Ovary (tissue), 9 donors: ENCODE measurements around the gene APOA1. TPM values are rescaled to one million over a fixed set of nuclear protein-coding genes. Genes with fewer than 3 reads are reported as not detected.

Experiments used
- DNase-seq, 5 donors: peaks; one replicate each; pipeline ENCODE4 v3.0.0-alpha.2; 2019 to 2020
- H3K27ac ChIP-seq, 2 donors: fragments of 200-600 bp; one replicate each; pipeline versions ENCODE4 v1.5.1 to v1.8.0; 2019 to 2022
- H3K27me3 ChIP-seq: fragments of 200-600 bp; one replicate; pipeline ENCODE4 v1.8.0; 2022
- H3K36me3 ChIP-seq: fragments of 200-600 bp; sonication (generic); one replicate; pipeline ENCODE4 v1.5.1; 2019
- H3K4me1 ChIP-seq: one replicate; pipeline ENCODE4 v1.8.1; 2013; ENCODE audit warnings: mild to moderate bottlenecking, moderate library complexity; ENCODE audit not compliant: insufficient read depth
- H3K4me3 ChIP-seq: fragments of 200-600 bp; sonication (generic); one replicate; pipeline ENCODE4 v1.5.1; 2017
- H3K9me3 ChIP-seq, 2 donors: fragments of 200-600 bp in 1 of 2; sonication (generic) in 1 of 2; one replicate each; pipeline versions ENCODE4 v1.5.1 to v1.8.1; 2013 to 2019; ENCODE audit warnings: mild to moderate bottlenecking in 1 of 2, moderate library complexity in 1 of 2
- CTCF ChIP-seq, 3 donors: fragments of 450-650 bp in 2 of 3; fragments of 200-600 bp in 1 of 3; IDR thresholded peaks; one replicate each; pipeline versions ENCODE4 v1.5.1 to v1.8.0; 2016 to 2022; ENCODE audit warnings: antibody characterized with exemption in 3 of 3, mild to moderate bottlenecking in 1 of 3
- EP300 ChIP-seq: sonication (generic); formaldehyde crosslinking; IDR thresholded peaks from one replicate; pipeline ENCODE4 v1.6.1; 2017; ENCODE audit warnings: antibody characterized with exemption
- POLR2A ChIP-seq: fragments of 450-650 bp; IDR thresholded peaks from one replicate; pipeline ENCODE4 v1.6.1; 2017; ENCODE audit warnings: antibody characterized with exemption, mild to moderate bottlenecking, moderate library complexity
- WGBS, 3 donors: extraction: QIAGEN DNeasy Blood & Tissue Kit in 1 of 3; methylation state at CpG; one replicate each; pipeline versions ENCODE4 v1.1.5 to v1.1.7; 2013 to 2017; 5-methylcytosine and 5-hydroxymethylcytosine counted together
- intact Hi-C, 4 donors: fragments of 100-400 bp; cut with DNase I; formaldehyde crosslinking; loops; one replicate each; pipeline versions ENCODE4 v1.11.0 to v1.15.1; 2022 to 2023
- polyA plus RNA-seq, 2 donors: library from polyadenylated mRNA; stranded (reverse); fragments of 200-250 nt in 1 of 2; fragments of 350-450 nt in 1 of 2; fragmentation: Illumina TruSeq in 1 of 2; extraction: RNeasy Lipid Tissue Mini Kit (QIAGEN cat#74804) in 1 of 2; gene quantifications; one replicate each; pipeline ENCODE4 v1.2.3, GENCODE V29; 2013 to 2014
- total RNA-seq, 7 donors: library from RNA; depleted of rRNA in 2 of 7; stranded (reverse); fragments of >200 nt in 2 of 7; fragmentation: NEBNext Ultra II Directional in 3 of 7; extraction: Animal tissue kit (Norgen Biotek cat#: 25700) in 3 of 7; gene quantifications; one replicate each; pipeline versions ENCODE4 v1.1.0 to v1.2.4, GENCODE V29; 2016 to 2023
- donor health status: DM: no; HTN: no; CAD: no; lungs with moderate emphysema.
- donor health status: DM: no; HTN: no; CAD: no.
- donor health status: Bipolar disorder and iron deficiency.
- donor health status: DM: yes; HTN: yes; CAD: no.
- donor health status: DM: no; HTN: no; CAD: no.
- donor health status: DM: yes; HTN: yes; CAD: no.

The APOA1 gene
- total and polyA plus RNA-seq, 9 donors = 5.3 to 42.8 (median 19.0) TPM

- TF ChIP-seq CTCF (IDR thresholded peaks at IDR 0.05) (no peak), POLR2A (no peak), EP300 (no peak)
- Histone ChIP-seq H3K4me1 (no peaks in the 10 kb centered on the region), H3K27me3 (no peaks in the 10 kb centered on the region), H3K27ac (no peak overlapping the region), H3K9me3 (no peaks in the 10 kb centered on the region), H3K4me3 (no peak overlapping the region), H3K36me3 (no peaks in the 10 kb centered on the region)
- 88 to 90% (median 89%) methylated on average over 51 of the region's 51 CpGs for WGBS, 3 donors
- no peak for DNase-seq
- intact Hi-C loops = no loop called here
Measured at GRCh38 chr11:116821050-116821918, 16.1 kb downstream of the APOA1 start.

GRCh38 chr11:116819049-116819448, 18.4 kb downstream of the APOA1 start:
- no peaks in the 10 kb centered on the region for H3K27me3 ChIP-seq
- WGBS, 3 donors = 87 to 93% (median 92%) methylated on average over 9 of the region's 9 CpGs
- no peak overlapping the region for H3K4me3 ChIP-seq
- H3K27ac ChIP-seq = no peak overlapping the region
- intact Hi-C loops = no loop called here
- TF ChIP-seq POLR2A (no peak), CTCF (IDR thresholded peaks at IDR 0.05) (no peak), EP300 (no peak)
- no peaks in the 10 kb centered on the region for H3K4me1 ChIP-seq
- no peaks in the 10 kb centered on the region for H3K9me3 ChIP-seq
- H3K36me3 ChIP-seq = no peaks in the 10 kb centered on the region
- DNase-seq = no peak

- H3K4me1 ChIP-seq = no peaks in the 10 kb centered on the region
- no peaks in the 10 kb centered on the region for H3K27me3 ChIP-seq
- intact Hi-C loops = no loop called here
- no peaks in the 10 kb centered on the region for H3K36me3 ChIP-seq
- TF ChIP-seq EP300 (no peak), POLR2A (no peak), CTCF (IDR thresholded peaks at IDR 0.05) (no peak)
- no peak overlapping the region for H3K27ac ChIP-seq
- DNase-seq = no peak
- H3K9me3 ChIP-seq = no peaks in the 10 kb centered on the region
- no peak overlapping the region for H3K4me3 ChIP-seq
- 70 to 83% (median 79%) methylated on average over 6 of the region's 6 CpGs for WGBS, 3 donors
Measured at GRCh38 chr11:116814502-116814901, 22.9 kb downstream of the APOA1 start.

GRCh38 chr11:116813781-116814471, 23.5 kb downstream of the APOA1 start:
- DNase-seq = no peak
- TF ChIP-seq EP300 (no peak), POLR2A (no peak), CTCF (IDR thresholded peaks at IDR 0.05) (no peak)
- WGBS, 3 donors = 79 to 90% (median 82%) methylated on average over 5 of the region's 5 CpGs
- Histone ChIP-seq H3K4me1 (no peaks in the 10 kb centered on the region), H3K27ac (no peak overlapping the region), H3K9me3 (no peaks in the 10 kb centered on the region), H3K4me3 (no peak overlapping the region), H3K27me3 (no peaks in the 10 kb centered on the region), H3K36me3 (no peaks in the 10 kb centered on the region)
- intact Hi-C loops = no loop called here
